T-helper 9 cell (primary cell): Measurements from ENCODE around the gene WWTR1.

Source experiments
- DNase-seq: peaks from one replicate; pipeline ENCODE4 v3.0.0-alpha.2; 2020
- total RNA-seq, 2 donors: gene quantifications; one replicate each; lab custom pipeline; 2026; lab: John Stamatoyannopoulos, UW

WWTR1 gene
- 0.24 to 1.1 reads per million in 2 donors for total RNA-seq

- DNase-seq, result no peak
These were observed at the start of gene WWTR1 for GRCh38 chr3:149657926-149658743. WWTR1 (minus strand) TSS chr3:149658025; CDS start chr3:149657306, 719 bp downstream.

GRCh38 chr3:149706905-149707304, 49.1 kb upstream of the WWTR1 start:
- no peak for DNase-seq

DNA sequence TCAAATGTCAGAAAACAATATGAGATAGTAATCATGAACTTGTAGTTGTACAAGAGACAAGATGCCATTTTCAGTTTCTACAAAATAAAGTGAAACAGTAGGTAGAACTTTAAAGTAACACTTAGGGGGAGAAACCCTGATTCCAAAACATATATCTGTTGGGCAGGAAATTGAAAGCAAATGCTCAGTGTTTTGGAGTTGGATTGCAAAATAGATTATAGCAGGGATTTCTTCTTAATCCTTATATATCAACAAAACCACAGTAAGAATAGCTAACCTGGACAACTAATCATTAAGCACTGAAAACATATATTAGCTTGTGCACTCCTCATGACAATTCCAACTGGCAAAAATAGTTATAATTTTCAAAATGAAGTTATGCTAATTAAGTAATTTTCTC, 47.6 kb upstream of the WWTR1 start:
- no peak for DNase-seq

GRCh38 chr3:149703466-149703865, 45.6 kb upstream of the WWTR1 start:
- DNase-seq, result no peak

GRCh38 chr3:149702691-149703441, 45.0 kb upstream of the WWTR1 start:
- no peak for DNase-seq

DNA sequence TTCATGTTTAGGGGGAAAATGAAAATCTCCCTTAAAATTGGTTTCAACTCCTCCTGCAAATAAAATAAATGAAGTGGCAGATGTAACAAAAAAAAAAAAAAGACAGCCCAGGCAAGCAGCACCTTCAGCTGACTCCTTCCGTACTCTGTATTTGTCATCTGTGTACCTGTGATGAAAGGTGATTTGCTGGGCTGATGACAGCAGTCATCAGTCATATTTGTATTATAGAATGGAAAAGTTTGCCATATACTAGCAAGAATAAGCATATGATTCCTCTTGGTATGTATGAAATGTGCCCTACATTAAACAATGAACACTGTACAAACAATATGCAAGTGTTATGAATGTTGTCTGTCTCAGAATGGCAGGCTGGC, 44.1 kb upstream of the WWTR1 start:
- no peak for DNase-seq

DNA sequence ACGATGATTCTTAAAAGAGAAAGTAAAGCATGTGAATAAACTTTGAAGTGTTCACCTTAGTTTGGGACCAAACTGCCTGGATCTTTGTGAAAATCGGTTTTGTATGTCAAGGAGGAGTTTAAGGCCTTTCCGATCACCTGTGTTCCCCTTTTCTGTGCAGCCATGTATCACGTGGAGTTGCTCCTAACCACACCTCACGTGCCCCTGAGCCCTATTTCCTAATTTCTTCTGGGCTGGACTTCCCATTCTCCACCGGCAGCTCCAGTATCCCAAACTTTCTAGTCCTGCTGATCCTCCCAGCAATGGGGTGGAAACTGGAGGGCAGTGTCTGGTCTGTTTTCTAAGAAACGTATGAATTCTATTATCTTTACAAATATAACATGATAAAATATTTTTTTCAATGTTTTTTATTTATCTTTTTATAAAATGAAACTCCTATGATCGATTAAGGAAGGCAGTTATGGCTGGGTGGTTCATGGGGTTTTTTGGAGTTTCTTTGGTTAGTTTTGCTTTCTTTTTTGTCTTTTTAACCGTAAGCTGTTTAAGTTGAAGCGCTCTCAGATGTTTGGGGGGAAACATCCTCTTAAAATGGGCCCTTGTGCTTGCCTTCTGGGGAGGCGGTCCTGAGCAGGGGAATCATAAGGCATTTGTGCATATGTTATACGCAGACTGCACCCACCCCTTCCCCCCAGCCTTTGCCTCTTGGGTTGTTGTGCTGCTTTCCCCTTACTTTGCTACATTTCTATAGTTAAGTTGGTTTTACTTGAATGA, 43.6 kb upstream of the WWTR1 start:
- DNase-seq, result no peak

DNA sequence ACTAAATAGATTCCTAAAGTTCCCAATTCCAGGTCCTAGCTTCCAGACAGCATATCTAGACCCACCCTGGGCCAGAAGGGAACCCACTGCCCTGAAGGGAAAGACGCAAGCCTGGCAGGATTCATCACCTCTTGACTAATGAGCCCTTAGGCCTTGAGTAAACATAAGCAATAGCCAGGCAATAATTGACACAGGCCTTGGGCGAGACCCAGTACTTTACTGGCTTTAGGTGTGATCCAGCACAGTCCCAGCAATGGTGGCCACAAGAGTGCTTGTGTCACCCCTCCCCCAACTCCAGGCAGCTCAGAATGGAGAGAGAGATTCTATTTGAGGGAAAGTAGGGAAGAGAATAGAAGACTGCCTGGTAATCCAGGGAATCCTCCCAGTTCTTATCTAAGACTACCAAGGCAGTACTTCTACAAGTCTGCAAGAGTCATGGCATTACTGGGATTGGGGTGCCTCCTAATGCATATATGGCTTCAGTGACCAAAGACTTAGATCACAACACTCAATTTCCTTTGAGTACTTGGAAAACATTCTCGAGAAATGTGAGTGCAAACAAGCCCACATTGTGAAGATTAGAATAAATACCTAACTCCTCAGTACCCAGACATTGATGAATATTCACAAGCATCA, 30.4 kb upstream of the WWTR1 start:
- no peak for DNase-seq

DNA sequence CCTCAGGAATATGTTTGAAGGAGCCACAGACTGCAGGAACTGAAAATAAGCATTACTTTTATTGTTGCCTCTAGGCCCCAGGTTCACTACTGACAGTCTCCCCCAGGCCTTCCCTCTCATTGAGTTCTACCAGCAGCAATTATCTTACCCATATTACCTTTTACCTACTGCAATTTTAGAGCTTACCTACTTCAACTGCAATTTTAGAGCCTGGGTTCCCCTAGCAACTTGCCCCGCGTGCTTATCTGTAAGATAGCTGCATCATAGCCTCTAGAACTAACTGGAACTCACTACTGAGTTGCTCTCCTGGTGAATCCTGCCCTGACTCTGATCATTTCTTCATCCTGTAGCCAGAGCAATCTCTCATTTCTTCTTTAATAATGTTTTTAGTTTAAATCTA, 29.2 kb upstream of the WWTR1 start:
- no peak for DNase-seq

DNA sequence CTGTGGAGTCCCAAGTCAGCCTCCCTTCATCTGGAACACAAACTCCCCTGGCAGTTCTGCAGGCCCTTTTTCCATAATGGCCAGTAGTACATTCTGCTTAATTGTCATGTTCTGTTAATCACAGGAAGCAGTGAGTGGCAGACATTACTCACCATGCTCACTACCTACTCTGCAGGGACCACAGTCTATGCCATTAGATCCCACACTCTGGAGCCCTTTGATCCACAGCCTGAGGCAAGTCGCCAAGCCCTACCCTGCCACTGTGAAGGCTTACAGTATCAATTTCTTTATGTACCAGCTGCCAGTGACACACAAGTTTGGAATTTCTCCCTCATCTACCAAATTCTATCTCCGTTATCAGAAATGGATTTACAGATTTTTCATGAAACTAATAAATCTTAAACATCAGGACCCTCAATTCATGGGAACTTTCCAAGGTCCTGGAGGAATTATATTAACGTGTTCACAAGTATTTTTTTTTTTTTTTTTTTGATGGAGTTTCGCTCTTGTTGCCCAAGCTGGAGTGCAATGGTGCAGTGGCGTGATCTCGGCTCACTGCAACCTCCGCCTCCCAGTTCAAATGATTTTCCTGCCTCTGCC, 20.6 kb upstream of the WWTR1 start:
- no peak for DNase-seq

- no peak for DNase-seq
These were observed 15.6 kb upstream of the WWTR1 start for GRCh38 chr3:149673393-149673792.

DNA sequence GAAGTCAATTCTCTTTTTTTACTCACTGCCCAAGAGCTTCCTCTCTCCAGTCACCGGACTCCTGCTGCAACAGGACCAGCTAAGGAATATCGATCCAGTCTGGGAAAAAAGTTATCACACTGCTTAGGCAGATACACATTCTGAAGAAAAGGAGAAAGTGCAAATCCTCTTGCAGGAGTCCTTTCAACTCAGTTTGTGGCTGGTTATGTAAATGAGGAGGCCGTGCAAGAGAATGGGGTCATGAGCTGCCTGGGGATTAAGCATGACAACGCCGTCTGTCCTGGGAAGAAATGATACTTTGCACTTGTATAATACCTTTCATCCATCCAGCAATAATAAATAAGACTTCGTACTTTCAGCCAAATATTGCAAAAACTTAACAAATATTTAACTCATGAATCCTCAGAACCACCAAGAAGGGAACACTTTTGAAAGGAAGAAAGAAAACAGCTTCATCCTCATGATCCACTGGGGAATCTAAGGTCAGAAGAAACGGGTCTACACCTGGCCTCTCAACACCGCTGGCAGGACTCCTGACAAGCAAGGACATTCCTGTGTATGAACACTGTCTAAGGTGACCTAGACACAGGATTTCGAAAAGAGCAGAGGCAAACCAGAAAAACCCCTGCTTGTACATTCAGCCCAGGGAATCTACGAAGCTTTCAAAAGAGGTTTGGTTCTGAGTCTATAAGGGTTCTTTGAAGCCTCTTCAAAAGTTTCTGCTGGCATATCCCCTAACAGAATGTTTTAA, 13.1 kb upstream of the WWTR1 start:
- no peak for DNase-seq

GRCh38 chr3:149667576-149667975, 9.8 kb upstream of the WWTR1 start:
- no peak for DNase-seq

DNA sequence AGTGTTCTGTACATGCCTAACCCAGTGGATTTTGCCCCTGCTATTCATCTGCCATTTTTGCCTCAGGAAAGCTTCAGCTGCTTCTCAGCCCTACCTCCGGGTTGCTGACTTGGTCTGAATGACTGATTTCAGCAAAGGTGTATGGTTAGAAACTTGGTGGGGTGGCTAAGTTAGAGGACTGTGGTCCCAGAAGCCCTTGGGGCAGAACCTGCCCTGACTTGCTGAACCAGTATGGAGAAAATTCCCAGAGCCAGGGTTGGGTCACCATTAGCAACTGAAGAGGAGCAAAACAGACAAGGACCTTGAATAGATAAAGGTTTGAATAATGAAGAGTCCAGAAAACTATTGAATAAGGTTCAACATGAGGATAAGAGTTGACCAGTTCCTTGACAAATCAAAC, 6.1 kb upstream of the WWTR1 start:
- no peak for DNase-seq

DNA sequence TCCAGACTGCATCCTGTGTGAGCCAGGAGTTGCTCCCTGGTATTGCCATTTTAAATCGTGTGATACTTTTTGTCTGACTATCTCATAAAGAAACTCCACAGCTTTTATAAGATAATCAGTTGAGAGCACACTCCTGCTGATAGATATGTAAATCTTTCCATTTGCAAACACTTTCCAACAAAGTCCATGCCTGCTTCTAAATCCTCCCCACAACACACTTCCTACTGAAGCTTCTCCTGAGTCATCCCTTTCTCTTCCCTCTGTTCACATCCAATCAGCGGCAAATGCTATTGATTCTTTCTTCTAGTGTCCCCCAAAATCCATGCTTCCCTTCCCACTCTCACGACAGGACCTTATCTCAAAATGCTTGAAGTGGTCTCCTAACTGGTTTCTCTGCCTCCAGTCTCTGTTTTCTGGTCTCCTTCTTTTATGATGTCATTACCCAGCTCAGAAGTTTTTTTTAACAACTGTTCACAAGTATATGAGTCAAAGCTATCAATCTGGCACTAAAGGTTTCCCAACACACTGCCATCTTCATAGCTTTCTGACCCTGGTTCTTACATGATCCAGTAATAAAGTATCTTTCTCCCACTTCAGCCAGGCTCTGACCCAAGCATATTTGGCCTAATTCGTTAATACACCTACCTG, 4.5 kb upstream of the WWTR1 start:
- DNase-seq, result no peak

DNA sequence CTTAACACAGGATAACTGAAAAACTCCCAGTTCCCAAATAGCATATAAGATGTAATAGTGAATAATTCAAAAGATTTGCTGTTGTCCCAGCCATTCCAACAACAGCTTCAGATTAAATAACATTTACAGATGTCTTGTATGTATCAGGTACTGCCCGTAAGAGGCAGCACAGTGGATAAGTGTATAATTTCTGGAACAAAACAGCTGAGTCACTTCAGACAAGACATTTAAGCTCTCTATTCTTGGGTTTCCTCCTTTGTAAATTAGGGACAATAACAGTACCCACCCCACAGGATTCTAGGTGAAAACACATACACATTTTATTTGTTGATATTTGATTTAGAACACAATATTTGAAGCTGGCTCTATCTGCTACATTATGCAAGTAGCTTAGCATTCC, 2.6 kb upstream of the WWTR1 start:
- DNase-seq, result no peak

DNA sequence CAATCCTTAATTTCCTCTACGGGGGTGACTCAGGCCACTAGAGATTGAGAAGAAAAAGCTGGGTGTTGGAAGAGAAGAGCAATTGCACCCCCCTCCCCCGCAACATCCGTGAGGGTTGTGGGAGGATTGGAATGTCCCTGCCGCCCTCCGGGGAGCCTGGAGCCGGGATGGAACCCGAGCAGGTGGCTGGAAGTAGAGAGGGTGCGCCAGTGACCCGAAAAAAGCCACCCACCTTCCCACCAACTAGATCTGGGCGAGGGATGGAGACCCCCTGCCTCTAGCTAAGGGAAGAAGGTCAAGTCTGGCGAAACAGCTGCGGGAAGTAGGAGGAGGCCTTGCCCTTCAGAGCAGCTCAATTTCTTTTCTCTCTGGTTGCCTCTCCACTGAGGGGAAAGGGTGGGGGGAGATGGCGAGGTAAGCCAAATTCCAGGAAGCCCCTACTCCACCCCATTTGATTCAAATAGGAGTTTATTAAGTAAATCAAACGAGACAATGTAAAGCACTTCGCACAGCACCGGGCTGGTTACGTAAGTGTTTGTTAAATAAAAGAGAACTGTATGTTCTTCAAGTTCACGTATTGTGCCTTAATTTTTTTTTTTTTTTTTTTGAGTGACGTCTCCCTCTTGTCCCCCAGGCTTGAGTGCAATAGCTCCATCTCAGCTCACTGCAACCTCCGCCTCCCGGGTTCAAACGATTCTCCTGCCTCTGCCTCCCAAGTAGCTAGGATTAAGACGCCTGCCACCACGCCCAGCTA, 1.1 kb upstream of the WWTR1 start:
- DNase-seq, result no peak

- DNase-seq, result no peak
These were observed 402 bp downstream of the WWTR1 start for GRCh38 chr3:149657321-149657925.

- no peak for DNase-seq
These were observed 1.8 kb downstream of the WWTR1 start for GRCh38 chr3:149655826-149656574.
